GM18519 (cell line): ENCODE measurements around the gene RNF182.

Experiments
- ATAC-seq: cut with Tn5 transposase; IDR thresholded peaks from one replicate; pipeline ENCODE4 v1.9.1; 2021; ENCODE audit warnings: mild to moderate bottlenecking, moderate library complexity; ENCODE audit not compliant: unreplicated experiment, low FRiP score

RNF182 gene

DNA sequence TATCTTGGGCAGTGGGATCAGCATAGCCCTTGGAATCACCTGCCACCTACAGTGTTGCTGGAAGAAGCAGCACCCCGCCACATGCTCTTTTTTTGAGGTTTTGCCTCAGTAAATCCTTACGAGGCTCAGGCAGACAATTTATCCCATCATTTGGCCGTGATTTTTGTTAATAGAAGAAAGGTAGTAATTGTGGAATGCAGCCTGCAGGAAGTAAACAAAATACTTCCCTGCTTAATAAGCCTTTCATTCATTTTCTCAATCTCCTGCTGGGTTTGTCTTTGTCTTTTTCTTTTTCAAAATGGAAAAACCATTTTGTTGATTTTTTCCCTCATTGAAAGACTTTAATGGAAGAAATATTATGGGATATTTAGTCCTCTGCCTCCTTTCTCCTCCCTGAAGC lies 99.1 kb downstream of the RNF182 start:
- ATAC-seq = no peak

DNA sequence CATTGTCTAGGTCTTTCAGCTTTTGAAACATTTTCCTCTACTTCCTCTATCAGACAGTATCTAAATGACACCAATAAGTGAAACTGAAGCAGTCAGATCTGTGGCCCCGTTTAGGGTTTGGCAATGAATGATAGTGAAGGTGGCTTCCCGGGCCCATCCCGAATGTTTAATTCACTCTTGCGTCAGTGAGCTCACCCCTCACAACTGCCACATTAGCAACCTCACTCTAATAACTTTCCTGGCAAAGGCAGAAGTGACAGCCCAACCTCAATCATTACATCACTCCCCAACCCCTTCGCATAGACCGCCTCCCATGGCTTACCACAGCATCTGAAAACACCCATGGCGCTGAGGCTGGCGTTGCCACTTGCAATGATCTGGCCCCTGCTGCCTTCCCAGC lies 100.4 kb downstream of the RNF182 start:
- no peak for ATAC-seq

DNA sequence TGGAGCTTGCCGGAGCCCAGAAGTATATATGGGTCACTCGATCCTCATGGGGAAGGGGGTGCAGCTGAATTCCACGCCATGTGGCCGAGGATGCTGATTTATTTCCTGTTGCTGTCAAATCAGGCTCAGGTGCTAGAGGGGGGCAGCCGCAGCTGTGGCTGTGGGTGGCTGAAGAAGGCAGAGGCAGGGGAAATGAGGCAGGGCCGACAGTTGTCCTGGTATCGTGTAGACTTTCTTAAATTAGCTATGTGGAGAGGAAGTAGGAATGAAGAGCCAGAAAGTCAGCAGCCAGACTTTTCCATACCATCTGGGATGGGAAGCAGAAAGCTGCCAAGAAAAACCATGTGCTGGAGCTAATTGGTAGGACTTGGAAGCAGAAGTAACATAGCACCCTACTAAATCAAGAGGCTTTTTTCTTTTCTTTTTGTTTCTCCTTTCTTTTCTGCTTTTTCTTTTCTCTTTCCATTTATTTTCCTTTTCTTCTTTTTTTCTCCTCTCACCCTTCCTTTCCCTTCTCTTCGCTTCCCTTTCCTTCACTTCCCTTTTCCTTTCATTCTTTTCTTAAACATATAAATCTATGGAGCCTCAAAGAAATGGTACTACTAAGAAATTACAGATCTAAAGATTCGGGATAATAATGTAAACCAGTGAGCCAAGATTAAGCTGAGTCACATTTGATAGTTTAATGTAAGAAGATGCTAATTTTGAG lies 102.2 kb downstream of the RNF182 start:
- ATAC-seq = no peak

DNA sequence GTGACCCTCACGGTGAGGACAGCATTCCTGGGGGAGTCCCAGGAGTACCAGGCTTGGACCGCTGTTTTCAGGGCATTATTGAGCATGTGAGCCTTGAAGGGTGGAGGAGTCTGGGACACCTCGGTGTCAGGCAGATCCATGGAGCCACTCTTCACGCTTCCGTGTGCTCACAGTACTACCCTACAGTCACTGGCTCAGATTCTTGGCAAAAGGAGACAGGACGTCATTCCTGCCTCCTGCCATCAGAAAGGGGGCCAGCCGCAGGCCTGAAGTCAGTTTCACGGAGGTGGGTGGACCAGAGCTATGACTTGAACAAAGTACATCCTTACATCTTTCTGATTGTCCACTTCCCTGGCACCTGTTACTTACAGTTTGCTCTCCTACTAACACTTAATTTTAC lies 103.9 kb downstream of the RNF182 start:
- ATAC-seq = no peak

DNA sequence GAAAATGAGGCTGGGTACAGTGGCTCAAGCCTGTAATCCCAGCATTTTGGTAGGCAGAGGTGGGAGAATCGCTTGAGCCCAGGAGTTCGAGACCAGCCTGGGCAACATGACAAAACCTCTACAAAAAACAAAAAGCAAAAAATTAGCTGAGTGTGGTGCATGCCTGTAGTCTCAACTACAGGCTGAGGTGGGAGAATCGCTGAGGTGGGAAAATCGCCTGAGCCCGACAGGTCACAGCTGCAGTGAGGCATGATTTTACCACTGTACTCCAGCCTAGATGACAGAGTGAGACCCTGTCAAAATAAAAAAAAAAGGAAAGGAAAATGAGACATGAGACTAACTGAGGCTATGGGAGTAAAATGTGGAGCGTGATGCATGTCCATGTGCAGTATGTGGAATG lies 104.9 kb downstream of the RNF182 start:
- no peak for ATAC-seq
